CD4-positive, alpha-beta memory T cell (primary cell): Measurements from ENCODE around the gene NCOA7. TPM values are rescaled to one million over a fixed set of nuclear protein-coding genes. Genes with fewer than 3 reads are reported as not detected.
A peak's percentile ranks its signal among the peaks of the same experiment; 100 is the strongest.

Experiments
- CTCF ChIA-PET: fragments of 350-600 bp; sonication (Branson Sonifier 250); formaldehyde crosslinking; loops from one replicate; lab custom pipeline; 2021; ENCODE audit warnings: inconsistent platforms; ENCODE audit not compliant: partially characterized antibody; lab: Charles Lee
- POLR2A ChIA-PET: fragments of 350-600 bp; sonication (Branson Sonifier 250); formaldehyde crosslinking; loops from one replicate; lab custom pipeline; 2021; ENCODE audit not compliant: partially characterized antibody; lab: Charles Lee
- DNase-seq, 5 donors: peaks; one replicate each; pipeline versions ENCODE4 v3.0.0 to v3.0.0-alpha.2; 2020 to 2022; ENCODE audit warnings: mixed read lengths in 1 of 5
- H3K27ac ChIP-seq: one replicate; pipeline ENCODE4 v1.7.0; 2013; ENCODE audit warnings: low read depth, low read length
- H3K27me3 ChIP-seq: 2 replicates; pipeline ENCODE4 v1.7.0; 2013; ENCODE audit warnings: mild to moderate bottlenecking, low read length, moderate library complexity; ENCODE audit not compliant: insufficient read depth
- H3K36me3 ChIP-seq: 2 replicates; pipeline ENCODE4 v1.7.0; 2013; ENCODE audit warnings: mild to moderate bottlenecking, low read length, moderate library complexity; ENCODE audit not compliant: insufficient read depth
- H3K4me1 ChIP-seq: 2 replicates; pipeline ENCODE4 v1.7.0; 2013; ENCODE audit warnings: mild to moderate bottlenecking, low read length, moderate library complexity; ENCODE audit not compliant: insufficient read depth
- H3K4me3 ChIP-seq, 2 donors: one replicate each; pipeline ENCODE4 v1.7.0; 2013; ENCODE audit warnings: low read length in 2 of 2, mild to moderate bottlenecking in 1 of 2
- H3K9me3 ChIP-seq, 2 donors: one replicate each; pipeline ENCODE4 v1.7.0; 2013; ENCODE audit warnings: low read length in 2 of 2, control low read depth in 1 of 2; ENCODE audit not compliant: control insufficient read depth in 1 of 2
- H3K27ac Mint-ChIP-seq, 7 donors: one replicate each; pipeline ENCODE4 v1.8.0; 2020 to 2021; ENCODE audit warnings: mixed read lengths in 7 of 7, mild to moderate bottlenecking in 6 of 7, inconsistent platforms in 3 of 7, moderate library complexity in 3 of 7
- H3K27me3 Mint-ChIP-seq, 2 donors: one replicate each; pipeline ENCODE4 v1.8.0; 2020 to 2021; ENCODE audit warnings: mixed read lengths in 2 of 2
- H3K36me3 Mint-ChIP-seq, 2 donors: one replicate each; pipeline ENCODE4 v1.8.0; 2020 to 2021; ENCODE audit warnings: mixed read lengths in 2 of 2, inconsistent platforms in 1 of 2, mild to moderate bottlenecking in 1 of 2
- H3K4me1 Mint-ChIP-seq, 4 donors: one replicate each; pipeline ENCODE4 v1.8.0; 2020 to 2021; ENCODE audit warnings: mixed read lengths in 4 of 4, mild to moderate bottlenecking in 1 of 4
- H3K4me3 Mint-ChIP-seq, 8 donors: one replicate each; pipeline ENCODE4 v1.8.0; 2020 to 2021; ENCODE audit warnings: mixed read lengths in 8 of 8, mild to moderate bottlenecking in 7 of 8, moderate library complexity in 6 of 8, inconsistent platforms in 3 of 8
- H3K9me3 Mint-ChIP-seq, 8 donors: one replicate each; pipeline ENCODE4 v1.8.0; 2020 to 2021; ENCODE audit warnings: mixed read lengths in 8 of 8, mild to moderate bottlenecking in 5 of 8, inconsistent platforms in 3 of 8, moderate library complexity in 1 of 8
- intact Hi-C: fragments of 100-400 bp; cut with micrococcal nuclease; formaldehyde crosslinking; loops from one replicate; pipeline ENCODE4 v1.15.1; 2023
- polyA plus RNA-seq, 2 donors: library from polyadenylated mRNA; unstranded; fragments of 300-500 nt; fragmentation: Illumina TruSeq; gene quantifications; one replicate each; pipeline ENCODE4 v1.2.3, GENCODE V29; 2021
- total RNA-seq, 2 experiments: library from RNA; stranded (reverse); gene quantifications; one replicate each; pipeline ENCODE4 v1.2.3, GENCODE V29; 2021

Gene NCOA7
- total and polyA plus RNA-seq, 4 experiments from 2014 or later, result 16.9 to 75.1 (median 63.6) TPM

DNA sequence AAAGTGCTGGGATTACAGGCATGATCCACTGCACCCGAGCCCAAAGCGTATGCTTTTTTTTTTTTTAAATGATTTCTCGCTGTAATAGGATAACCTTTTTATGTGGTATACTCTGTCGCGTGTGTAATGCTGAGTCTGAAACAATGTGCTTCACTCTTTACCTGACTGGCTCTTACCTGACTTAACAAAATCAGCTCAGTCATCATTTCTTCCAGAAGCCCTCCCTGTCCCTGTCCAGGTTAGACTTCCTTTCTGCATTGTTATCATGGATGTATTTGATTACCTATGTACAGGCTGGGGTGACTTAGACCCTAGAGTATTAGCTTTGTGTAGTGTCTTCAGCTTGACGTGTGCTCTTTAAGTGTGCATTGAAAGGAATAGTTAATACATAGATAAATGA, 67.1 kb downstream of the NCOA7 start:
- Histone ChIP-seq H3K4me1 (peaks cover 3% of the 10 kb centered on the region), H3K36me3 (no peaks in the 10 kb centered on the region), H3K27me3 (no peaks in the 10 kb centered on the region), H3K9me3 (no peaks in the 10 kb centered on the region), H3K4me3 (no peak overlapping the region), H3K27ac (no peak overlapping the region)
- DNase-seq, result no peak
- H3K4me1 Mint-ChIP-seq, result peaks cover 14 to 18% (median 16%) of the 10 kb centered on the region in 4 donors
- H3K27me3 Mint-ChIP-seq, result no peaks in the 10 kb centered on the region
- ChIA-PET CTCF (interaction anchor here (0.7 to 3.1 kb wide), 10 partner anchors 10 to 116 kb away, joined by 3 to 32 read pairs (median 3); partner anchors contain the start of gene NCOA7), POLR2A (interaction anchor here (3.8 kb wide), 1 partner anchor 67 kb away, joined by 23 read pairs; the partner anchor contains the start of gene NCOA7)
- H3K36me3 Mint-ChIP-seq, result peaks cover 37 to 39% of the 10 kb centered on the region in 2 donors
- intact Hi-C loops, result loop anchor here (1.0 to 2.0 kb wide), 3 partner anchors 29 to 116 kb away; partner anchors contain the start of gene NCOA7
- no peaks in the 10 kb centered on the region for H3K9me3 Mint-ChIP-seq
- H3K4me3 Mint-ChIP-seq, result no peak overlapping the region
- H3K27ac Mint-ChIP-seq, result peak overlapping the region in 3 of 7 donors; percentile 8 to 70 (median 57)

DNA sequence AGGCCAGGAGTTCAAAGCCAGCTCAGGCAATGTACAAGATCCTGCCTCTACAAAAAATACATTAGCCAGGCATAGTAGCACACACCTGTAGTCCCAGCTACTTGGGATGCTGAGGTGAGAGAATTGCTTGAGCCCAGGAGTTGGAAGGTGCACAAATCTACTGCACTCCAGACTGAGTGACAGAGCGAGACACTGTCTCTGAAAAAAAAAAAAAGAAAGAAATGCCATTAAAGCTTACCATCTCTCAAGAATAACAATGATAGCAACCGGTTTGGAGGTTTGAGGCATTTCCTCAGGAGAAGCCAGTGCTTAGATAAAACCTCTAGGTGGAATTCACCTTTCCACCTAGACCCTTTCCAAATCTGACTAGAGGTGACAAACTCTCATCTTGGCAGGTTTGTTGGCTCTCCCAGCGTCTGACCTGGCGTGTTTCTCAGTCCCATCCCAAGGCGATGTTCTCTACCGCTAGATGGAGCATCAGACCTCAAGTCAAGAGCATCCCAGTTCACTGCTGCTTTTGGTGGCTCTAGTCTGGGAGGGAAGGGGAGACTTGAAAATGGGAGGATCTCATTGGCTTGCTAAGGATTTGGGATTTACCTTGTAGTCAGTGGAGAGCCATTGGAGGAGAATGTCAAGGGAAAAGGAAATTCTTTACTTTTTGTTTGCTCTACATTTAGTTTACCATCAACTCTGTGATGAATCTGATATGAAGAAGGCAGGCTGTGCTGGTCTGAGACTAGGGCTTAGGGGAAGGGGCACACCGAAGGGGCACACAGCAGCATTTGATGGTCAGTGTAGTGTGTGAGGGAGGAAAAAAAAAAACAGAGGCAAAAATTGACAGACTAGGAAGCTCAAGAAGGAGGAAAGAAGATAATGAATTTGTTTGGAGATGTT, 67.9 kb downstream of the NCOA7 start:
- Mint-ChIP-seq H3K4me1 (peaks cover 7 to 11% (median 10%) of the 10 kb centered on the region in 4 donors), H3K36me3 (peaks cover 38 to 39% of the 10 kb centered on the region in 2 donors), H3K27ac (peak overlapping the region in 5 of 7 donors; percentile 62 to 87 (median 70)), H3K9me3 (no peaks in the 10 kb centered on the region), H3K27me3 (no peaks in the 10 kb centered on the region), H3K4me3 (peak overlapping the region in 1 of 8 donors; percentile 15)
- DNase-seq, result peak; percentile 8 to 40 (median 19)
- POLR2A ChIA-PET, result interaction anchor here (1.0 to 3.8 kb wide), 2 partner anchors 46 to 68 kb away, joined by 3 to 23 read pairs; partner anchors contain the start of gene NCOA7
- H3K4me1 ChIP-seq, result peaks cover under 1% of the 10 kb centered on the region
- no peak overlapping the region for H3K27ac ChIP-seq
- no peak overlapping the region for H3K4me3 ChIP-seq
- no peaks in the 10 kb centered on the region for H3K36me3 ChIP-seq
- CTCF ChIA-PET, result interaction anchor here (0.6 to 3.1 kb wide), 12 partner anchors 9 to 115 kb away, joined by 3 to 32 read pairs (median 4); partner anchors contain the start of genes HINT3 and NCOA7
- intact Hi-C loops, result loop anchor here (1.0 to 2.0 kb wide), 3 partner anchors 30 to 116 kb away; partner anchors contain the start of gene NCOA7
- no peaks in the 10 kb centered on the region for H3K9me3 ChIP-seq
- H3K27me3 ChIP-seq, result no peaks in the 10 kb centered on the region

GRCh38 chr6:125859727-125860126, 69.0 kb downstream of the NCOA7 start:
- H3K36me3 ChIP-seq, result no peaks in the 10 kb centered on the region
- DNase-seq, result no peak
- Mint-ChIP-seq H3K4me3 (no peak overlapping the region), H3K4me1 (peaks cover 6 to 11% (median 11%) of the 10 kb centered on the region in 4 donors), H3K9me3 (no peaks in the 10 kb centered on the region), H3K27me3 (no peaks in the 10 kb centered on the region), H3K27ac (no peak overlapping the region), H3K36me3 (peaks cover 37 to 40% of the 10 kb centered on the region in 2 donors)
- ChIA-PET CTCF (interaction anchor here (0.7 to 3.1 kb wide), 3 partner anchors 67 to 96 kb away, joined by 3 to 32 read pairs (median 4); partner anchors contain the start of genes HINT3 and NCOA7), POLR2A (no interaction called here)
- no peaks in the 10 kb centered on the region for H3K4me1 ChIP-seq
- no peaks in the 10 kb centered on the region for H3K9me3 ChIP-seq
- intact Hi-C loops, result loop anchor here (2.0 kb wide), 2 partner anchors 31 to 69 kb away; partner anchors contain the start of gene NCOA7
- no peak overlapping the region for H3K27ac ChIP-seq
- H3K4me3 ChIP-seq, result no peak overlapping the region
- H3K27me3 ChIP-seq, result no peaks in the 10 kb centered on the region

GRCh38 chr6:125863023-125863422, 72.3 kb downstream of the NCOA7 start:
- Mint-ChIP-seq H3K27ac (peak overlapping the region in 2 of 7 donors; percentile 33 to 40), H3K27me3 (no peaks in the 10 kb centered on the region), H3K4me1 (peaks cover 6 to 16% (median 12%) of the 10 kb centered on the region in 4 donors), H3K4me3 (no peak overlapping the region), H3K9me3 (no peaks in the 10 kb centered on the region), H3K36me3 (peaks cover 20 to 27% of the 10 kb centered on the region in 2 donors)
- DNase-seq, result no peak
- ChIA-PET CTCF (interaction anchor here (0.9 to 1.5 kb wide), 4 partner anchors 29 to 73 kb away, joined by 3 to 5 read pairs (median 4); no protein-coding TSS in a partner anchor), POLR2A (interaction anchor here (1.0 to 2.3 kb wide), 2 partner anchors 34 to 72 kb away, joined by 3 to 11 read pairs; partner anchors contain the start of gene NCOA7)
- Histone ChIP-seq H3K27me3 (no peaks in the 10 kb centered on the region), H3K36me3 (no peaks in the 10 kb centered on the region), H3K4me1 (no peaks in the 10 kb centered on the region), H3K4me3 (no peak overlapping the region), H3K27ac (no peak overlapping the region), H3K9me3 (no peaks in the 10 kb centered on the region)
- intact Hi-C loops, result no loop called here

GRCh38 chr6:125865015-125865414, 74.3 kb downstream of the NCOA7 start:
- no peak overlapping the region for H3K27ac ChIP-seq
- Mint-ChIP-seq H3K4me1 (peaks cover 0 to 8% (median 7%) of the 10 kb centered on the region in 4 donors), H3K27me3 (no peaks in the 10 kb centered on the region), H3K27ac (peak overlapping the region in 1 of 7 donors; percentile 18), H3K9me3 (no peaks in the 10 kb centered on the region), H3K4me3 (no peak overlapping the region), H3K36me3 (peaks cover 16 to 18% of the 10 kb centered on the region in 2 donors)
- no peaks in the 10 kb centered on the region for H3K27me3 ChIP-seq
- no peak overlapping the region for H3K4me3 ChIP-seq
- H3K36me3 ChIP-seq, result no peaks in the 10 kb centered on the region
- intact Hi-C loops, result no loop called here
- ChIA-PET POLR2A (interaction anchor here (1.4 kb wide), 1 partner anchor 74 kb away, joined by 5 read pairs; the partner anchor contains the start of gene NCOA7), CTCF (no interaction called here)
- no peaks in the 10 kb centered on the region for H3K9me3 ChIP-seq
- no peaks in the 10 kb centered on the region for H3K4me1 ChIP-seq
- no peak for DNase-seq

- Histone ChIP-seq H3K36me3 (no peaks in the 10 kb centered on the region), H3K27me3 (no peaks in the 10 kb centered on the region), H3K9me3 (no peaks in the 10 kb centered on the region), H3K4me1 (no peaks in the 10 kb centered on the region), H3K4me3 (no peak overlapping the region), H3K27ac (no peak overlapping the region)
- Mint-ChIP-seq H3K36me3 (peaks cover 26 to 27% of the 10 kb centered on the region in 2 donors), H3K4me3 (no peak overlapping the region), H3K27ac (no peak overlapping the region), H3K27me3 (no peaks in the 10 kb centered on the region), H3K9me3 (no peaks in the 10 kb centered on the region), H3K4me1 (peaks cover 4 to 15% (median 9%) of the 10 kb centered on the region in 4 donors)
- ChIA-PET POLR2A (no interaction called here), CTCF (no interaction called here)
- DNase-seq, result no peak
- intact Hi-C loops, result no loop called here
Observed at GRCh38 chr6:125866433-125866832, 75.7 kb downstream of the NCOA7 start.
